ENCODE results near the gene PPP2R1A. TPM values are rescaled to one million over a fixed set of nuclear protein-coding genes. Genes with fewer than 3 reads are reported as not detected.
A peak's percentile ranks its signal among the peaks of the same experiment; 100 is the strongest.

The PPP2R1A gene
- total and polyA plus RNA-seq, 2 donors from 2014 or later = 314 to 346 TPM

DNA sequence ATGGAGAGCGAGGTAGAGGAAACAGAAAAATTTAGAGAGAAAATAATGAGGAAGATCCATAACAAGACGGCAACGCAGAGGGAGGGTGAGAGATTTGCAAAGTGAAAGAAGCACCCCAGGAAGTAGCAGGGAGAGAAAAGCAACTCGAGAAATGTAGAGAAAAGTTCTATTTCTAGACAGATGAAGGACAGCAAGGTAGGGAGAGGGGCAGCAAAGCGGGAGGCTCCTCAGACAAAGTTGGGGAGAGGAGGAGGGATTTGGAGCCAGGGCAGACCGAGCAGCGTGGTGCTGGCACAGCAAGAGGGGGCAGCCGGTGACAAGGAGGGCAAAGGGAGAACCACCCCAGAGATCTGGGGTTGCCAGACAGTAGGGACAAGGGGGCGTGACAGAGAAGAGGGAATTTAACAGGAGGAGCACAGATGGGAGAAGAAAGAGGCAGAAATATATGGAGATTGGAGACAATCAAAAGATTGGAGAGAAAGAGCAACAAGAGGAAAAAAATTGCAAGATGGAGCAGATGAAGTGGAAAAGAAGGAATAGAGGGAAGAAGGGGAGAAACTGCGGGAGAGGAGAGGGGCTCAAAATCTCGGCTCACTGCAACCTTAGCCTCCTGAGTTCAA, 80.5 kb downstream of the PPP2R1A start:
- peak overlapping the region; percentile 86 to 98 (median 87) for H3K9ac ChIP-seq (ENCODE audit: low read length in 3 of 3)
- H3K27ac ChIP-seq (ENCODE audit: low read depth in 2 of 2, low read length in 2 of 2) = peak overlapping the region; percentile 90 to 98
- peaks cover 0 to 2% (median 0%) of the 10 kb centered on the region in 3 donors for H3K36me3 ChIP-seq (ENCODE audit: control insufficient read depth in 2 of 3, insufficient read depth in 3 of 3, low read length in 3 of 3)
- FAIRE-seq (no peak), DNase-seq (peak in 3 of 5 donors; percentile 18 to 46 (median 29))
- TF ChIP-seq CTCF (IDR thresholded peaks at IDR 0.05; ENCODE audit: borderline replicate concordance, extremely low read depth, insufficient read depth) = no peak
- no peaks in the 10 kb centered on the region for H3K27me3 ChIP-seq (ENCODE audit: control insufficient read depth, insufficient read depth, low read length)
- H3K4me3 ChIP-seq (ENCODE audit: low read length in 3 of 3) = peak overlapping the region; percentile 93 to 100 (median 97)
- peaks cover 0 to 10% (median 4%) of the 10 kb centered on the region in 3 donors for H3K4me1 ChIP-seq (ENCODE audit: control insufficient read depth in 2 of 3, insufficient read depth in 2 of 3, low read depth in 1 of 3, low read length in 3 of 3)
- H3K9me3 ChIP-seq (ENCODE audit: control insufficient read depth in 2 of 3, insufficient read depth in 1 of 3, low read length in 3 of 3) = no peaks in the 10 kb centered on the region
- intact Hi-C loops (cut with DNase I) = no loop called here

- Histone ChIP-seq H3K36me3 (ENCODE audit: control insufficient read depth in 2 of 3, insufficient read depth in 3 of 3, low read length in 3 of 3) (peaks cover 0 to 2% (median 0%) of the 10 kb centered on the region in 3 donors), H3K9ac (ENCODE audit: low read length in 3 of 3) (no peak overlapping the region), H3K27ac (ENCODE audit: low read depth in 2 of 2, low read length in 2 of 2) (no peak overlapping the region), H3K9me3 (ENCODE audit: control insufficient read depth in 2 of 3, insufficient read depth in 1 of 3, low read length in 3 of 3) (no peaks in the 10 kb centered on the region), H3K4me3 (ENCODE audit: low read length in 3 of 3) (no peak overlapping the region), H3K4me1 (ENCODE audit: control insufficient read depth in 2 of 3, insufficient read depth in 2 of 3, low read depth in 1 of 3, low read length in 3 of 3) (peaks cover 0 to 10% (median 4%) of the 10 kb centered on the region in 3 donors), H3K27me3 (ENCODE audit: control insufficient read depth, insufficient read depth, low read length) (no peaks in the 10 kb centered on the region)
- DNase-seq (no peak), FAIRE-seq (no peak)
- TF ChIP-seq CTCF (IDR thresholded peaks at IDR 0.05; ENCODE audit: borderline replicate concordance, extremely low read depth, insufficient read depth) = no peak
- intact Hi-C loops (cut with DNase I) = no loop called here
Measured at GRCh38 chr19:52273301-52273700, 83.4 kb downstream of the PPP2R1A start.

DNA sequence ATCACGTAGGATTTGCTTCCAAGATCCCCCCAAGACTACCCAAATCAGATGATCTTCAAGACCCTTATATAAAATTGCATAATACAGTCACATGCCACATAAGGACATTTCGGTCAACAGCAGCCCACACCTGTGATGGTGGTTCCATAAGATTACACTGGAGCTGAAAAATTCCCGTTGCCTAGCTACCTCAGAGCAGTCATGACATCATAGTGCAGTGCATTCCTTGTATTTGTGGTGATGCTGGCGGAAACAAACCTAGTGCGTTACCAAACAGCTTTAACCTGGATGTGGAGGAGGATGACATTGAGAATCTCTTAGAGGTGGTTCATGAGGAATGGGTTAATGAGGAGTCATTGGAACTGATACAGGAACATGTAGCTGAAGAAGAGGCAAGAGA, 84.3 kb downstream of the PPP2R1A start:
- Histone ChIP-seq H3K27ac (ENCODE audit: low read depth in 2 of 2, low read length in 2 of 2) (no peak overlapping the region), H3K9ac (ENCODE audit: low read length in 3 of 3) (no peak overlapping the region), H3K27me3 (ENCODE audit: control insufficient read depth, insufficient read depth, low read length) (no peaks in the 10 kb centered on the region), H3K4me1 (ENCODE audit: control insufficient read depth in 2 of 3, insufficient read depth in 2 of 3, low read depth in 1 of 3, low read length in 3 of 3) (peaks cover 0 to 10% (median 4%) of the 10 kb centered on the region in 3 donors), H3K36me3 (ENCODE audit: control insufficient read depth in 2 of 3, insufficient read depth in 3 of 3, low read length in 3 of 3) (peaks cover 0 to 2% (median 0%) of the 10 kb centered on the region in 3 donors), H3K4me3 (ENCODE audit: low read length in 3 of 3) (no peak overlapping the region), H3K9me3 (ENCODE audit: control insufficient read depth in 2 of 3, insufficient read depth in 1 of 3, low read length in 3 of 3) (no peaks in the 10 kb centered on the region)
- no peak for TF ChIP-seq CTCF (IDR thresholded peaks at IDR 0.05; ENCODE audit: borderline replicate concordance, extremely low read depth, insufficient read depth)
- DNase-seq (no peak), FAIRE-seq (no peak)
- intact Hi-C loops (cut with DNase I) = no loop called here

Measured in kidney (tissue), 14 donors.